GM12878 (cell line): ENCODE results near the gene P3H2. TPM values are rescaled to one million over a fixed set of nuclear protein-coding genes. Genes with fewer than 3 reads are reported as not detected.

Source experiments
- ATAC-seq: fragments of 200-7000 bp; cut with Tn5 transposase; 3 replicates; pipeline ENCODE4 v1.9.1; 2020; ENCODE audit warnings: mild to moderate bottlenecking, moderate library complexity
- BruUV-seq: library from RNA; stranded (reverse); fragments of 400-500 nt; replicated peaks from 2 replicates; lab custom pipeline; 2021; lab: Mats Ljungman, UMichigan
- CTCF ChIA-PET: fragments of 300-600 bp; sonication (Branson Sonifier 250); formaldehyde crosslinking; extraction: SDS; loops from one replicate; lab custom pipeline; 2021; ENCODE audit warnings: inconsistent platforms; lab: Yijun Ruan, JAX
- POLR2A ChIA-PET: fragments of 350-600 bp; formaldehyde crosslinking; extraction: SDS; loops from one replicate; lab custom pipeline; 2021; ENCODE audit warnings: inconsistent platforms; lab: Charles Lee
- RAD21 ChIA-PET: fragments of 300-600 bp; sonication (Branson Sonifier 250); formaldehyde crosslinking; loops from one replicate; lab custom pipeline; 2023; ENCODE audit warnings: antibody characterized with exemption; ENCODE audit not compliant: unreplicated experiment; lab: Charles Lee
- SMC1A ChIA-PET: fragments of 300-600 bp; sonication (Branson Sonifier 250); formaldehyde crosslinking; loops from one replicate; lab custom pipeline; 2023; ENCODE audit not compliant: unreplicated experiment, uncharacterized antibody; lab: Charles Lee
- DNase-seq: peaks from one replicate; pipeline ENCODE4 v3.0.0-alpha.2; 2011; ENCODE audit warnings: low read depth, low spot score
- FAIRE-seq: peaks from 3 replicates; lab custom pipeline; 2011; peaks lifted over from hg19 to GRCh38; lab: Jason Lieb, UNC
- H2AFZ ChIP-seq: 2 replicates; pipeline ENCODE4 v1.6.0; 2011; ENCODE audit warnings: low read depth, low read length, control low read depth; ENCODE audit not compliant: control insufficient read depth
- H3K27ac ChIP-seq: 2 replicates; pipeline ENCODE4 v1.5.1; 2011; ENCODE audit warnings: control low read depth; ENCODE audit not compliant: control insufficient read depth, insufficient read depth
- H3K27me3 ChIP-seq, 2 experiments: replicated peaks in 1 of 2; 2 replicates each; pipeline versions ENCODE4 v1.6.0 to v1.6.1; 2011; ENCODE audit warnings: low read length in 1 of 2; ENCODE audit not compliant: control insufficient read depth in 2 of 2, insufficient read depth in 2 of 2
- H3K36me3 ChIP-seq, 2 experiments: 2 replicates each; pipeline ENCODE4 v1.5.1; 2011; ENCODE audit warnings: low read length in 1 of 2; ENCODE audit not compliant: control insufficient read depth in 2 of 2, insufficient read depth in 2 of 2
- H3K4me1 ChIP-seq: 2 replicates; pipeline ENCODE4 v1.6.1; 2011; ENCODE audit warnings: mild to moderate bottlenecking, low read length, moderate library complexity, mixed read lengths; ENCODE audit not compliant: control insufficient read depth, insufficient read depth
- H3K4me2 ChIP-seq: 2 replicates; pipeline ENCODE4 v1.6.0; 2011; ENCODE audit warnings: control low read depth; ENCODE audit not compliant: control insufficient read depth, insufficient read depth
- H3K4me3 ChIP-seq: fragments of 200-600 bp; sonication (generic); 2 replicates; pipeline ENCODE4 v1.5.1; 2016
- H3K79me2 ChIP-seq: 2 replicates; pipeline ENCODE4 v1.6.0; 2011; ENCODE audit warnings: low read length; ENCODE audit not compliant: control insufficient read depth, insufficient read depth
- H3K9ac ChIP-seq: 2 replicates; pipeline ENCODE4 v1.8.0; 2011; ENCODE audit warnings: low read length, control low read depth, mixed read lengths; ENCODE audit not compliant: control insufficient read depth, insufficient read depth
- H3K9me3 ChIP-seq: replicated peaks from 3 replicates; pipeline ENCODE4 v1.5.1; 2011; ENCODE audit warnings: mild to moderate bottlenecking, low read length; ENCODE audit not compliant: control insufficient read depth, insufficient read depth
- H4K20me1 ChIP-seq: 2 replicates; pipeline ENCODE4 v1.6.0; 2011; ENCODE audit not compliant: control insufficient read depth, insufficient read depth
- DPF2 ChIP-seq: fragments of 450-650 bp; IDR thresholded peaks from 2 replicates; pipeline ENCODE4 v1.6.1; 2017; ENCODE audit warnings: mild to moderate bottlenecking
- IKZF2 ChIP-seq, 2 experiments: fragments of 450-650 bp; IDR thresholded peaks; 2 replicates each; pipeline ENCODE4 v1.6.1; 2017; ENCODE audit warnings: mild to moderate bottlenecking in 2 of 2, moderate library complexity in 2 of 2
- KAT2A ChIP-seq: conservative IDR thresholded peaks from 2 replicates; pipeline ENCODE4 v1.6.1; 2011; ENCODE audit warnings: low read depth, low read length; ENCODE audit not compliant: control insufficient read depth
- MEF2B ChIP-seq: fragments of 450-650 bp; IDR thresholded peaks from 2 replicates; pipeline ENCODE4 v1.6.1; 2018; ENCODE audit warnings: mild to moderate bottlenecking, moderate library complexity; ENCODE audit not compliant: partially characterized antibody, poor library complexity, severe bottlenecking
- MYC ChIP-seq: IDR thresholded peaks from 2 replicates; pipeline ENCODE4 v1.6.1; 2011; ENCODE audit warnings: mild to moderate bottlenecking, low read length, moderate library complexity, inconsistent platforms; ENCODE audit not compliant: insufficient read depth, insufficient replicate concordance, insufficient read length, severe bottlenecking
- NKRF ChIP-seq: fragments of 450-650 bp; conservative IDR thresholded peaks from 2 replicates; pipeline ENCODE4 v1.6.1; 2017; ENCODE audit warnings: mild to moderate bottlenecking, moderate library complexity
- NR2C2 ChIP-seq: IDR thresholded peaks from 2 replicates; pipeline ENCODE4 v1.6.1; 2011; ENCODE audit warnings: borderline replicate concordance, low read depth; ENCODE audit not compliant: control insufficient read depth, insufficient read length
- RAD51 ChIP-seq: fragments of 450-650 bp; IDR thresholded peaks from 2 replicates; pipeline ENCODE4 v1.6.1; 2016; ENCODE audit warnings: moderate library complexity, mild to moderate bottlenecking, inconsistent platforms
- STAT1 ChIP-seq: fragments of 450-650 bp; conservative IDR thresholded peaks from 2 replicates; pipeline ENCODE4 v1.6.1; 2014; ENCODE audit warnings: antibody characterized with exemption, mild to moderate bottlenecking
- ZNF687 ChIP-seq: fragments of 450-650 bp; IDR thresholded peaks from 2 replicates; pipeline ENCODE4 v1.6.1; 2017; ENCODE audit warnings: mild to moderate bottlenecking, moderate library complexity
- WGBS: methylation state at CpG from one replicate; pipeline ENCODE4 v1.1.6; 2016; ENCODE audit warnings: low lambda C conversion rate; ENCODE audit not compliant: insufficient replicate concordance, insufficient coverage; ENCODE audit errors: missing lambda C conversion rate; 5-methylcytosine and 5-hydroxymethylcytosine counted together
- in situ Hi-C: fragments of 300-500 bp; cut with MboI; formaldehyde crosslinking; loops from 9 replicates; pipeline ENCODE4 v1.14.3; 2018; ENCODE audit warnings: mixed read lengths
- intact Hi-C: fragments of 100-400 bp; cut with micrococcal nuclease; formaldehyde crosslinking; loops from one replicate; pipeline ENCODE4 v1.14.2; 2022; ENCODE audit not compliant: unreplicated experiment
- polyA plus RNA-seq, 11 experiments: library from polyadenylated mRNA; depleted of rRNA in 4 of 11; unstranded in 6 of 11; stranded (reverse) in 5 of 11; fragments of >200 nt; fragmentation: Nextera tagmentation in 4 of 11; fragmentation: Illumina TruSeq in 1 of 11; extraction: Ambion mirVana in 4 of 11; extraction: Trizol in 1 of 11; gene quantifications; 1 replicate in 1 of 11; 2 replicates in 10 of 11; pipeline versions ENCODE4 v1.2.1 to v1.2.3, GENCODE V29; 2011 to 2016; ENCODE audit warnings: inconsistent platforms in 2 of 11, missing spikeins in 2 of 11, low read depth in 1 of 11
- total RNA-seq, 4 experiments: library from RNA; depleted of rRNA in 3 of 4; stranded (reverse); fragments of >200 nt in 3 of 4; fragmentation: Illumina TruSeq in 1 of 4; extraction: Trizol in 1 of 4; gene quantifications; 2 replicates each; pipeline versions ENCODE4 v1.2.1 to v1.2.3, GENCODE V29; 2013 to 2021
- TF ChIP-seq, protein P1 (sequence below): fragments of 450-650 bp; IDR thresholded peaks from 2 replicates; pipeline ENCODE4 v1.6.1; 2017; ENCODE audit warnings: borderline replicate concordance
- TF ChIP-seq, protein P2 (sequence below): IDR thresholded peaks from 2 replicates; pipeline ENCODE4 v1.6.1; 2011; ENCODE audit warnings: low read depth, low read length, improper control_type of control experiment, borderline replicate concordance

Gene P3H2
- total and polyA plus RNA-seq, 10 of the 15 experiments (the other 5 are each of a cell fraction or from before 2014, with no cell fraction given), result 27.0 to 97.6 (median 83.2) TPM

DNA sequence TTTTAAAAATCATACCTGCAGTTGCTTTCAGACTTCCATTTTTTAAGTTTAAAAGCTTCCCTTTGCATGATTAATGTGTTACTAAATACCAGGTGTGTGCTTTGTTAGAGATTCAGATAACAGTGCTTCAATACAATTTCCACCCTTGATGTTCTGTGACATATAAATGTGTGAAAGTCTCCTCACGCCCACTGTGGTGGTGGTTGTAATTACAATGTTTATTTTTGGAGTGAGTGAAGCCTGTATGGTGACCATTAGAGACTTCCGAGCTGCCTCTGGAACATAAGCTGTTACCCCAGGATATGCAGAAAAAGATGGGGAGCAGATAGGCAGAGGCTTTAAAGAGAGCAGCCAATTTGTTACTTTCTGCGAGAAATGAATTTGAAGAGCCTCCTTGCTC lies 57.2 kb downstream of the P3H2 start (continued):
- TF ChIP-seq MEF2B, result peak; percentile 47
- no peak for TF ChIP-seq ZNF687
- TF ChIP-seq, all 136 proteins: peak for 2

GRCh38 chr3:190060192-190060775 lies 60.4 kb downstream of the P3H2 start:
- ChIA-PET CTCF (interaction anchor here (0.9 to 2.3 kb wide), 5 partner anchors 11 to 25 kb away, joined by 3 to 10 read pairs (median 4); no protein-coding TSS in a partner anchor), RAD21 (interaction anchor here (1.0 kb wide), 1 partner anchor 8 kb away, joined by 3 read pairs; no protein-coding TSS in a partner anchor), POLR2A (no interaction called here), SMC1A (interaction anchor here (1.0 to 3.6 kb wide), 7 partner anchors 8 to 99 kb away, joined by 3 to 21 read pairs (median 4); no protein-coding TSS in a partner anchor)
- FAIRE-seq (no peak), DNase-seq (no peak), ATAC-seq (no peak)
- H3K36me3 ChIP-seq, result no peaks in the 10 kb centered on the region
- H3K79me2 ChIP-seq, result no peaks in the 10 kb centered on the region
- H3K4me3 ChIP-seq, result no peak overlapping the region
- H2AFZ ChIP-seq, result no peak overlapping the region
- H3K27me3 ChIP-seq, result no peaks in the 10 kb centered on the region
- H4K20me1 ChIP-seq, result no peaks in the 10 kb centered on the region
- 15% methylated on average over 4 of the region's 4 CpGs for WGBS
- no TSS peak for BruUV-seq
- H3K4me1 ChIP-seq, result no peaks in the 10 kb centered on the region
- no peak overlapping the region for H3K4me2 ChIP-seq
- H3K9me3 ChIP-seq, result no peaks in the 10 kb centered on the region
- no peak overlapping the region for H3K9ac ChIP-seq
- H3K27ac ChIP-seq, result no peak overlapping the region
- in situ Hi-C loops (no loop called here), intact Hi-C loops (no loop called here)
- TF ChIP-seq KAT2A, result no peak
- TF ChIP-seq STAT1, result no peak
- no peak for TF ChIP-seq DPF2
- TF ChIP-seq, protein P1, sequence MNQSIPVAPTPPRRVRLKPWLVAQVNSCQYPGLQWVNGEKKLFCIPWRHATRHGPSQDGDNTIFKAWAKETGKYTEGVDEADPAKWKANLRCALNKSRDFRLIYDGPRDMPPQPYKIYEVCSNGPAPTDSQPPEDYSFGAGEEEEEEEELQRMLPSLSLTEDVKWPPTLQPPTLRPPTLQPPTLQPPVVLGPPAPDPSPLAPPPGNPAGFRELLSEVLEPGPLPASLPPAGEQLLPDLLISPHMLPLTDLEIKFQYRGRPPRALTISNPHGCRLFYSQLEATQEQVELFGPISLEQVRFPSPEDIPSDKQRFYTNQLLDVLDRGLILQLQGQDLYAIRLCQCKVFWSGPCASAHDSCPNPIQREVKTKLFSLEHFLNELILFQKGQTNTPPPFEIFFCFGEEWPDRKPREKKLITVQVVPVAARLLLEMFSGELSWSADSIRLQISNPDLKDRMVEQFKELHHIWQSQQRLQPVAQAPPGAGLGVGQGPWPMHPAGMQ, result no peak
- TF ChIP-seq MYC, result no peak
- TF ChIP-seq, protein P2, sequence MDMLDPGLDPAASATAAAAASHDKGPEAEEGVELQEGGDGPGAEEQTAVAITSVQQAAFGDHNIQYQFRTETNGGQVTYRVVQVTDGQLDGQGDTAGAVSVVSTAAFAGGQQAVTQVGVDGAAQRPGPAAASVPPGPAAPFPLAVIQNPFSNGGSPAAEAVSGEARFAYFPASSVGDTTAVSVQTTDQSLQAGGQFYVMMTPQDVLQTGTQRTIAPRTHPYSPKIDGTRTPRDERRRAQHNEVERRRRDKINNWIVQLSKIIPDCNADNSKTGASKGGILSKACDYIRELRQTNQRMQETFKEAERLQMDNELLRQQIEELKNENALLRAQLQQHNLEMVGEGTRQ, result no peak
- no peak for TF ChIP-seq NR2C2
- no peak for TF ChIP-seq IKZF2 (IDR thresholded peaks at IDR 0.05)
- TF ChIP-seq RAD51, result no peak
- no peak for TF ChIP-seq NKRF
